ENCODE data around the gene MRPL39.
"Not testable (repeated sequence)": the region's sequence is repeated elsewhere in the genome, so short reads cannot be mapped to it uniquely, and the experiment has no call there.

Gene MRPL39

GRCh38 chr21:25607151-25608043, at the start of gene MRPL39:
MRPL39 (minus strand) TSS chr21:25607481; CDS start chr21:25607475, 6 bp downstream.
- peak; percentile 58 for DNase-seq (ENCODE audit: low spot score)

DNA sequence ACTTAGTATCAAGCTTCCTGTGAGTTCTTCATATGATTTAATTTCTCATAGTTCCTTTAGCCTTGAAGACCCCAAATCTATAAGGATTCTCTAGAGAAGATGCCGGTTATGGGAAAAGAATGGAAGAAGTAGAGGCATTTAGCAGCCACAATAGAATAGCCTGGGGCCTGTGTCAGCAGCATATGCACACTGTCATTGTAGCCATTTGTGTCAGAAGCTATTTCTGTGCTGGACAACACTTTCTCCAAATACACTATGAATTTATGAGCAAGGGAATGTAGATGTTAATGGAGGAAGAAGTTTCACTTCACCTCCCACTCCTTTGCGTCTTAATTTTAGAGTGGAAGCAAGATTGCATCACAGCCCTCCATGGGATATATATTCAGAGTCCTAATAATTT, 49.1 kb upstream of the MRPL39 start:
- no peak for DNase-seq (ENCODE audit: low spot score)

DNA sequence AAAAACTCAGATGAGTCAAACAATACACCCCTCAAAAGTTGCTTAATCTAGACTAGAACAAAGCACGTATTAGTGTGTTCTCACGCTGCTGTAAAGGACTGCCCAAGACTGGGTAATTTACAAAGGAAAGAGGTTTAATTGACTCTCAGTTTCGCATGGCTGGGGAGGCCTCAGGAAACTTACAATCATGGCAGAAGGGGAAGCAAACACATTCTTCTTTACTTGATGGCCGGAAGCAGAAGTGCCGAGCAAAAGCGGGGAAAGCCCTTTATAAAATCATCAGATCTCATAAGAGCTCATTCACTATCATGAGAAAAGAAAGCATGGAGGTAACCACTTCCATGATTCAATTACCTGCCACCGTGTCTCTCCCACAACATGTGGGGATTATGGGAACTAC, 41.9 kb upstream of the MRPL39 start:
- no peak for DNase-seq (ENCODE audit: low spot score)

DNA sequence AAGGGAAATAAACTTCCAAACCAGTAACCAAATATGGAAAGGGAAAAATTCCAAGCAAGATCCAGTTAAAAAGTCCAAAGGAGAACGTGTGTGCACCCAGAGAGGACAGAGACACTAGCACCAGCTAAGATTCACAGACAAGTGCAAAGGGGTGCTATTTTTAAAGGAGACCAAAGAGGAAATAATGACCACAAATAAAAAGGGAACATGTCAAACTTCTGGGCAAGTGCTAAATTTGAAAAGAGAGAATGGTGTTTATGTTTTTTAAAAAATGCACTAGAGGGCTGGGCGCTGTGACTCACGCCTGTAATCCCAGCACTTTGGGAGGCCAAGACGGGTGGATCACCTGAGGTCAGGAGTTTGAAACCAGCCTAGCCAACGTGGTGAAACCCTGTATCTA, 40.4 kb upstream of the MRPL39 start:
- DNase-seq (ENCODE audit: low spot score), result peak; percentile 57

- DNase-seq (ENCODE audit: low spot score), result no peak
Observed at GRCh38 chr21:25646474-25646873, 39.2 kb upstream of the MRPL39 start.

DNA sequence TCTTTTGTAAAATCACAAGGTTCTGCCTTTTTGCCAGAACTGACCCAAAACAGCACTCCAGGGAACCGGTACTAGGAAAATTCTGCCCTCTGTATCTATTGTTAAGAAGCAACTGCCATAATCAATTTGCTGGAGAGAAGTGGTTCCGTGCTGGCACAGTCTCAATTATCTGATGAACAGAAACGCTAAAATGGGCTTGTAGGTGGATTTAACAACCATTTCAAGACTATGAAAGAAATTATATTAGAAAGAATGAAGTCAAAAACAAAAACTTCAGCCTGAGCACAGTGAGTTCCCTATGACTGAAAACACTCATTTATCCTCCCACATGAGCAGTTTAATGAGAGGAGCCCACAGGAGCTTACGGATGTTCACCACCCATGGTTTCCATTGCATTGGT, 36.2 kb upstream of the MRPL39 start:
- no peak for DNase-seq (ENCODE audit: low spot score)

- DNase-seq (ENCODE audit: low spot score), result no peak
Observed at GRCh38 chr21:25640943-25641292, 33.6 kb upstream of the MRPL39 start.

- peak; percentile 47 for DNase-seq (ENCODE audit: low spot score)
Observed at GRCh38 chr21:25640202-25640942, 33.1 kb upstream of the MRPL39 start.

- peak; percentile 15 for DNase-seq (ENCODE audit: low spot score)
Observed at GRCh38 chr21:25639551-25640201, 32.4 kb upstream of the MRPL39 start.

DNA sequence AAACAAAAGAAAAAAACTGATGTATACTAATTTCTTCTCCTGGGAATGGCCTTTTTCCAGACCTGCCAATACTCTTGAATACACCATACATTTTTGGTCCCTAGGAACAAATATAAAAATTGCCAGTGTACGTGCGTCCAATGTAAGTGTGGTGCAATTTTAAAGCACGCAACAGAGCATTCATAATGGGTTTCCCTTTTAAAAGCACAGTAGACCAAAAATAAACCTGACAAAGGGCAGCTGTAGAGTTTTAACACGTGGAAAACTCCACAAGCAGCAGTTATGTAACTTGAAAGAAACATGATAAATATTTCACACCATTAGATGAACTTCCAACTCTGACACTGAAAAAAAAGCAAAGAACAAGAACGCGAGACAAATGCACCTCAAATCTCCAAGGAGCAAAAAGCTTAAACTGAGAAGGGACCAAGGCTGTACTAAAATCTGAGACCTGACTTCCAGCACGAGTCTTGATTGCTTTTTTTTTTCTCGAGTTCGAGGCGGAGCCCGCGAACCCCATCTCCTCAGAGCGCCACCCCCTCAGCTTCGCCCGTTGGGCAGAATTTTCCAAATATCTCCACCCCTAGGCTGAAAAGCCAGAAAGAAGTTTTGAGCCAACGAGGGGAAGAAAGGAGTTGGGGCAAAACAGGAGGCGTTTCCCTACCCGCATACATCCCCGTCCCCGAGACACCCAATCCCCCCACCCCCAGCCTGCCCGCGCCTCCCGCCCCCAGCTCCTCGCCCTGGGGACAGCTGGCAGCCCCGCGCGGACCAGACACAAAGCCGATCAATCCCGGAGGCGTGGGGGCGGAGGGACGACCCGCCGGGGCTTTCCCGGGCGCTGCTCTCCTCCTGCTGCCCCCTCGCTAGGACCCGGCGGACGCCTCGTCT, 31.6 kb upstream of the MRPL39 start, which contains the start of gene JAM2:
Gene JAM2 (plus strand): TSS at position 599 of the 891 bp plus-strand sequence. CDS start 564 bp downstream, outside the sequence.
- DNase-seq (ENCODE audit: low spot score), result peak; percentile 51

- no peak for DNase-seq (ENCODE audit: low spot score)
Observed at GRCh38 chr21:25637851-25638659, 30.8 kb upstream of the MRPL39 start.

- DNase-seq (ENCODE audit: low spot score), result no peak
Observed at GRCh38 chr21:25636727-25637126, 29.4 kb upstream of the MRPL39 start.

DNA sequence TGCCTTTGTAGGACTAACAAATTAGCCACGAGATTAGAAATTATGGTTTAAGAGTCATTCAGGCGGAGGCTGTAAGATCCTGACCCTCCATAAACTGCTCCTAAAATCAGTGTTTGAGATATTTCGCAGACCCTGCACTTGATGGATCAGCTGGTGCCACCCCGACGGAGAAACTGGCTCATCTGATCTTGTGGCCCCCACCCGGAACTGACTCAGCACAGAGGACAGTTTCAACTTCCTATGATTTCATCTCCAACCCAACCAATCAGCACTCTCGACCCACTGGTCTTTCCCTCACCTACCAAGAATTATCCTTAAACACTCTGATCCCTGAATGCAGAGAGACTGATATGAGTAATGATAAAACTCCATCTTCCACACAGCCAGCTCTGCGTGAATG, 28.0 kb upstream of the MRPL39 start:
- no peak for DNase-seq (ENCODE audit: low spot score)

GRCh38 chr21:25632296-25632695, 25.0 kb upstream of the MRPL39 start:
- DNase-seq (ENCODE audit: low spot score), result no peak

DNA sequence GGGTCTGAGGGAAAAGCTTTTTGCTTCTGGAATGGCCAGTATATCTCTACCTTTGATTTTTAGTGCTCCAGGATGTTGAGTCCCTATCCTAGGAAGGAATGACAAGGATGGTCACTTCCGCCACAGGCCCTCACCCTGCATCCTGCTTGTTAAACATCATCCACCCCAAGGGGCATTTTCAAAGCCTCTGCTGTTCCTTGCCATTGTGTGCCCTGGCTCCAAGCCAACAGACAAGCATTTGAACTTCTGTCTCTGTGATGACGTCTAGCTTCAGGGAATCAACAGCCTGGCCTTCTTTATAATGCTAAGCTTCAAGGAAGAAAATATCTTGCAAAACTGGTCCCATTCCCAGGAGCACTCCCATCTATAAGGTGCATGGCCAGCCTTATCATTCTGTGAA, 19.5 kb upstream of the MRPL39 start:
- peak; percentile 33 for DNase-seq (ENCODE audit: low spot score)

DNA sequence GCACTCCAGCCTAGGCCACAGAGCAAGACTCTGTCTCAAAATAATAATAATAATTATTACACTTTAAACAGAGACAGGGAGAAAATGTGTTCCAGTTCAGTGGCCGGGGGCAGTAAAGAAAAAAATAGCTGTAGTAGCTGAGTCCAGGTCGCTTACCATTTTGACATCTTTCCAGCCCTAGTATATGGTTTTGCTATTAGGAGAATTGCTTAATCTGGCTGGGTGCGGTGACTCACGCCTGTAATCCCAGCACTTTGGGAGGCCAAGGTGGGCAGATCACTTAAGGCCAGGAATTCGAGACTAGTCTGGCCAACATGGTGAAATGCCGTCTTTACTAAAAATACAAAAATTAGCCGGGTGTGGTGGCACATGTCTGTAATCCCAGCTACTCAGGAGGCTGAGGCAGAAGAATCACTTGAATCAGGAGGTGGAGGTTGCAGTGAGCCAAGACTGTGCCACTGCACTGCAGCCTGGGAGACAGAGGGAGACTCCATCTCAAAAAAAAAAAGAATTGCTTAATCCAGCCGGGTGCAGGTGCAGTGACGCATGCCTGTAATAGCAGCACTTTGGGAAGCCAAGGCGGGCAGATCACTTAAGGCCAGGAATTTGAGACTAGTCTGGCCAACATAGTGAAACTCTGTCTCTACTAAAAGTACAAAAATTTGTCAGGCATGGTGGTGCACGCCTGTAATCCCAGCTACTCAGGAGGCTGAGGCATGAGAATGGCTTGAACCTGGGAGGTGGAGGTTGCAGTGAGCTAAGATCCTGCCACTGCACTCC, 18.7 kb upstream of the MRPL39 start:
- DNase-seq (ENCODE audit: low spot score), result not testable (repeated sequence)

DNA sequence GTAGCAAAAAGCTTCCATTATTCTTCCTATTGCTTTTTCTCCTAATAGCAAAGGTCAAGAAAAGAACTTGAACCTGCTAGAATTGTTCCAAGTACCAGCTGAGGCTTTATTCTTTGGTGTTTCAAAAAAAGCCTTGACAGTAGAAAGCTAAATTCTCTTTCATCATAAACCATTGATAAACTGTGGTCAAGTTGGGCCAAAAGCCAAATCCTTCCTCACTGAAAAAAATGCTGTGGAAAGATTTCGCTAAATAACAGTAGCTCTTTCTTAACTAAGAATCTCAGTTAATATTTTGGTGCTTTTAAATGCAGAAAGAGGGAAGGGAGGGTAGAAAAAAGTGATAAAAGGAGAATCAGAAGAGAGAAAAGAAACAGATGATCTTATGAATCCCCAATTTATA, 17.8 kb upstream of the MRPL39 start:
- DNase-seq (ENCODE audit: low spot score), result no peak

DNA sequence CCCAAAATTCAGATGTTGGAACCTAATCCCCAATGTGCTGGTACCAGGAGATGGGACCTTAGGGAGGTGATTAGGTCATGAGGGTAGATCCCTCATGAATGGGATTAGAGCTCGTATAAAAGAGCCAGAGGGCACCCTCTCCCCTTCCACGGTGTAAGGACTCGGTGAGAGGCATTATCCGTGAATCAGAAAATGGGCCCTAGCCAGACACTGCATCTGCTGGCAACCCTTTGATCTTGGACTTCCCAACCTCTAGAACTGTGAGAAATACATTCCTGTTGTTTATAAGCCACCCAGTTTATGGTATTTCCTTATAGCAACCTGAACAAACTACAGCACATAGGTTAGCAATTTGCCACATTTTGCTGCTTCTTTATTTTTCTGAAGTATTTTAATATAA, 17.2 kb upstream of the MRPL39 start:
- DNase-seq (ENCODE audit: low spot score), result no peak

GRCh38 chr21:25619198-25619597, 11.9 kb upstream of the MRPL39 start:
- no peak for DNase-seq (ENCODE audit: low spot score)

DNA sequence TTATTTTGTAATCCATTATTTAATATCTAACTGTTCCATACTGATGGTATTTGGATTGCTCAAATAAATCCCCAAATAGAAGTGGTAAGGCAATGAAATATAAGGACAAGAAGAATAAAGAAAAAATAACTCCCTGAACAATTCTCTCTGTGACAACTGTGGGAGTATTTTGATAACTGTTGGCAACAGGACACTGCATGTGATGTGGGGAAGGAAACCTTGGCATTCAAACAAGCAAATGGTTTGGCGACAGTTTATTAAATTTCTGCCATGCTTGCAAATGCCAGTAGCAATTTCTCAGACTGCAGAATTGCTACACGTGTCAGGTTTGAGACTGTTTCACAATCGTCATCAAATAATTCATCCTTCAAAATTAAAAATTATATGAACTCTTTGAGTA, 8.6 kb upstream of the MRPL39 start:
- no peak for DNase-seq (ENCODE audit: low spot score)

All from pons (tissue), 1 donor.